AG09309 (cell line): ENCODE results near the gene CBX4.
A peak's percentile ranks its signal among the peaks of the same experiment; 100 is the strongest.

Source experiments
- DNase-seq: peaks from one replicate; pipeline ENCODE4 v3.0.0-alpha.2; 2010; ENCODE audit warnings: low read depth
- H3K4me3 ChIP-seq: 2 replicates; pipeline ENCODE4 v1.5.1; 2011; ENCODE audit warnings: mild to moderate bottlenecking, low read depth, low read length, moderate library complexity; ENCODE audit not compliant: control insufficient read depth
- CTCF ChIP-seq: IDR thresholded peaks from 2 replicates; pipeline ENCODE4 v1.5.1; 2011; ENCODE audit warnings: mild to moderate bottlenecking, low read depth, low read length, inconsistent platforms; ENCODE audit not compliant: insufficient read depth, control insufficient read depth; ENCODE audit errors: missing control alignments

The CBX4 gene

GRCh38 chr17:79818026-79818758 is 21.0 kb downstream of the CBX4 start:
- no peak overlapping the region for H3K4me3 ChIP-seq
- DNase-seq, result no peak
- TF ChIP-seq CTCF, result no peak

GRCh38 chr17:79815836-79816461 is 23.3 kb downstream of the CBX4 start:
- DNase-seq, result no peak
- TF ChIP-seq CTCF, result no peak
- no peak overlapping the region for H3K4me3 ChIP-seq

GRCh38 chr17:79814974-79815835 is 24.0 kb downstream of the CBX4 start:
- TF ChIP-seq CTCF, result no peak

GRCh38 chr17:79814127-79814973 is 24.9 kb downstream of the CBX4 start:
- no peak for DNase-seq
- no peak overlapping the region for H3K4me3 ChIP-seq
- TF ChIP-seq CTCF, result no peak

More at GRCh38 chr17:79814974-79815835, 24.0 kb downstream of the CBX4 start:
- H3K4me3 ChIP-seq, result no peak overlapping the region
- DNase-seq, result no peak

GRCh38 chr17:79813297-79814126 is 25.7 kb downstream of the CBX4 start:
- H3K4me3 ChIP-seq, result peak overlapping the region; percentile 16; the same call in 1 of the 2 replicates
- no peak for TF ChIP-seq CTCF
- no peak for DNase-seq
